IgD-negative memory B cell (primary cell): ENCODE data around the gene PAGR1. TPM values are rescaled to one million over a fixed set of nuclear protein-coding genes. Genes with fewer than 3 reads are reported as not detected.

ENCODE experiments used
- polyA plus RNA-seq: library from polyadenylated mRNA; unstranded; fragments of 300-500 nt; fragmentation: Illumina TruSeq; gene quantifications from one replicate; pipeline ENCODE4 v1.2.3, GENCODE V29; 2021

PAGR1 gene
- polyA plus RNA-seq, 1 donor from 2014 or later: 59.6 TPM

Other genes with a start within 250 kb of the PAGR1 start
- gene SPN, start 152.9 kb upstream of the PAGR1 start, polyA plus RNA-seq: 11.0 TPM
- not detected for gene QPRT, start 137.0 kb upstream of the PAGR1 start, polyA plus RNA-seq
- 50.6 TPM for gene C16orf54, start 70.2 kb upstream of the PAGR1 start, polyA plus RNA-seq
- gene ZG16, start 37.9 kb upstream of the PAGR1 start, polyA plus RNA-seq: not detected
- 34.7 TPM for gene KIF22, start 25.4 kb upstream of the PAGR1 start, polyA plus RNA-seq
- 22.9 TPM for gene MAZ, start 9.6 kb upstream of the PAGR1 start, polyA plus RNA-seq
- gene PRRT2, start 4.0 kb upstream of the PAGR1 start, polyA plus RNA-seq: not detected
- gene MVP, start 4.3 kb downstream of the PAGR1 start, polyA plus RNA-seq: 90.3 TPM
- gene CDIPT, start 47.1 kb downstream of the PAGR1 start, polyA plus RNA-seq: 73.8 TPM
- not detected for gene SEZ6L2, start 83.4 kb downstream of the PAGR1 start, polyA plus RNA-seq
- gene ASPHD1, start 84.3 kb downstream of the PAGR1 start, polyA plus RNA-seq: not detected
- gene KCTD13, start 110.1 kb downstream of the PAGR1 start, polyA plus RNA-seq: 19.2 TPM
- 171 TPM for gene TMEM219, start 145.9 kb downstream of the PAGR1 start, polyA plus RNA-seq
- gene TAOK2, start 157.7 kb downstream of the PAGR1 start, polyA plus RNA-seq: 7.6 TPM
- gene HIRIP3, start 179.5 kb downstream of the PAGR1 start, polyA plus RNA-seq: 21.0 TPM
- gene INO80E, start 180.1 kb downstream of the PAGR1 start, polyA plus RNA-seq: 6.0 TPM
- not detected for gene DOC2A, start 194.9 kb downstream of the PAGR1 start, polyA plus RNA-seq
- not detected for gene C16orf92, start 207.0 kb downstream of the PAGR1 start, polyA plus RNA-seq
- not detected for gene TLCD3B, start 215.1 kb downstream of the PAGR1 start, polyA plus RNA-seq
- gene ALDOA, start 249.6 kb downstream of the PAGR1 start, polyA plus RNA-seq: 884 TPM